Right cardiac atrium (tissue), 5 donors: ENCODE data around the gene SLC37A1. TPM values are rescaled to one million over a fixed set of nuclear protein-coding genes. Genes with fewer than 3 reads are reported as not detected.

Experiments
- ATAC-seq, 2 donors: fragments of 200-7000 bp; cut with Tn5 transposase; one replicate each; pipeline versions ENCODE4 v1.8.0 to v1.9.1; 2020; ENCODE audit warnings: moderate library complexity in 2 of 2, mild to moderate bottlenecking in 1 of 2
- DNase-seq, 3 donors: peaks; one replicate each; pipeline ENCODE4 v3.0.0-alpha.2; 2020
- H3K27ac ChIP-seq: one replicate; pipeline ENCODE4 v1.5.1; 2013; ENCODE audit warnings: mild to moderate bottlenecking, low read length, control low read depth, moderate library complexity
- H3K27me3 ChIP-seq: one replicate; pipeline ENCODE4 v1.6.1; 2013; ENCODE audit not compliant: control insufficient read depth, insufficient read depth
- H3K4me1 ChIP-seq: one replicate; pipeline ENCODE4 v1.6.1; 2013; ENCODE audit warnings: low read length; ENCODE audit not compliant: control insufficient read depth, insufficient read depth
- H3K4me3 ChIP-seq: one replicate; pipeline ENCODE4 v1.5.1; 2013; ENCODE audit warnings: low read length, control low read depth
- H3K9me3 ChIP-seq: one replicate; pipeline ENCODE4 v1.6.1; 2013; ENCODE audit warnings: low read length; ENCODE audit not compliant: control insufficient read depth
- WGBS: extraction: QIAGEN DNeasy Blood & Tissue Kit; methylation state at CpG from one replicate; pipeline ENCODE4 v1.1.7; 2013; 5-methylcytosine and 5-hydroxymethylcytosine counted together
- intact Hi-C, 4 donors: fragments of 100-400 bp; cut with DNase I; formaldehyde crosslinking; loops; one replicate each; pipeline versions ENCODE4 v1.11.0 to v1.14.0; 2022 to 2023
- polyA plus RNA-seq: library from polyadenylated mRNA; stranded (reverse); fragments of 200-250 nt; gene quantifications from one replicate; pipeline ENCODE4 v1.2.3, GENCODE V29; 2013
- total RNA-seq, 4 donors: library from RNA; stranded (reverse); fragmentation: NEBNext Ultra II Directional; extraction: Animal tissue kit (Norgen Biotek cat#: 25700); gene quantifications; one replicate each; pipeline ENCODE4 v1.2.1, GENCODE V29; 2021
- donor health status: healthy with polysubstance abuse.
- donor health status: DM: no; HTN: yes; CAD: no.
- donor health status: DM: no; HTN: no; CAD: no.
- donor health status: DM: no; HTN: yes; CAD: no; lungs with severe emphysema.
- donor health status: DM: yes; HTN: yes; CAD: no.

The SLC37A1 gene
- total and polyA plus RNA-seq, 5 donors, result 1.9 to 2.9 (median 2.9) TPM

DNA sequence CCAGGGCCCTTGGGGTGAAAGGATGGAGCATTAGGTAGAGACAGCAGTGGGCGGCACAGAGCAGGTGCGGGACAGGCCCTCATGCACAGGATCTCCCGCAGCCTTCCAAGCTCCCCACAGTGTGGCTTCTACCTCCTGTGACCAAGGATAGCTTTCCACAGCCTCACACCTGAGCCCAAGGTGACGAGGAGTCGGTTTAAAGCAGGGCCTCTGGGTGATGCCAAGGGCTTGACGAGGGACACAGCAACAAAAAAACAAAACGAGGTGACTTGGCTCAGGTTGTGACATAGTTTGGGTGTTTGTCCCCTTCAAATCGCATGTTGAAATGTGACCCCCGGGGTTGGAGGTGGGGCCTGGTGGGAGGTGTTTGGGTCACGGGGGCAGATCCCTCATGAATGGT lies 32.9 kb upstream of the SLC37A1 start:
- no peaks in the 10 kb centered on the region for H3K9me3 ChIP-seq
- 89% methylated on average over 10 of the region's 10 CpGs for WGBS
- no peaks in the 10 kb centered on the region for H3K27me3 ChIP-seq
- intact Hi-C loops, result no loop called here
- H3K27ac ChIP-seq, result no peak overlapping the region
- H3K4me3 ChIP-seq, result no peak overlapping the region
- ATAC-seq (no peak), DNase-seq (no peak)
- no peaks in the 10 kb centered on the region for H3K4me1 ChIP-seq

GRCh38 chr21:42481169-42481568 lies 32.5 kb upstream of the SLC37A1 start:
- H3K27me3 ChIP-seq, result no peaks in the 10 kb centered on the region
- no peaks in the 10 kb centered on the region for H3K4me1 ChIP-seq
- ATAC-seq, result no peak
- H3K27ac ChIP-seq, result no peak overlapping the region
- no peak for DNase-seq
- 88% methylated on average over 4 of the region's 4 CpGs for WGBS
- H3K4me3 ChIP-seq, result no peak overlapping the region
- no peaks in the 10 kb centered on the region for H3K9me3 ChIP-seq
- intact Hi-C loops, result no loop called here

GRCh38 chr21:42484966-42485365 lies 28.7 kb upstream of the SLC37A1 start:
- DNase-seq (no peak), ATAC-seq (no peak)
- intact Hi-C loops, result no loop called here
- H3K4me3 ChIP-seq, result no peak overlapping the region
- no peak overlapping the region for H3K27ac ChIP-seq
- no peaks in the 10 kb centered on the region for H3K4me1 ChIP-seq
- no peaks in the 10 kb centered on the region for H3K9me3 ChIP-seq
- H3K27me3 ChIP-seq, result no peaks in the 10 kb centered on the region
- WGBS, result 80% methylated on average over 7 of the region's 7 CpGs

GRCh38 chr21:42486072-42486471 lies 27.6 kb upstream of the SLC37A1 start:
- Histone ChIP-seq H3K27me3 (no peaks in the 10 kb centered on the region), H3K4me3 (no peak overlapping the region), H3K27ac (no peak overlapping the region), H3K4me1 (no peaks in the 10 kb centered on the region), H3K9me3 (no peaks in the 10 kb centered on the region)
- ATAC-seq (no peak), DNase-seq (no peak)
- 82% methylated on average over 6 of the region's 6 CpGs for WGBS
- intact Hi-C loops, result no loop called here

DNA sequence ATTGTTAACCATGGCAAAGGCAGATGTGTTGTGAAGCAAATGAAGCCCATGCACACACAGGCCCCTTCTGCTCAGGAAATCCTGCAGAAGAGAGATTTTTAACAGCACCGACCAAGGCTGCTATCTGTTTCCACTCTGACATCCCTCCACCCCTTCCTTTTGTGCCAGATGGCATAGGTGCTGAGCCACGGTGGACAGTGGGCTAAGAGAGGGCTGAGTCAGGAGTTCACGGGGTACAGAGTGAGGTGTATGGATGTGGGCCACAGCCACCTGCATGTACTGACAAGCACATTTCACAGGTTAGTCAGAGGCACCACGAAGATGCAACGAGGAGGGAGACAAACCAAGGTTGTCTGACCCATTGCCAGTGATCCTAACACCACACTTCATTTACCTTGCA lies 27.1 kb upstream of the SLC37A1 start:
- Histone ChIP-seq H3K27ac (no peak overlapping the region), H3K9me3 (no peaks in the 10 kb centered on the region), H3K4me3 (no peak overlapping the region), H3K27me3 (no peaks in the 10 kb centered on the region), H3K4me1 (no peaks in the 10 kb centered on the region)
- ATAC-seq (no peak), DNase-seq (no peak)
- intact Hi-C loops, result no loop called here
- WGBS, result 55% methylated on average over 5 of the region's 5 CpGs

GRCh38 chr21:42489006-42489563 lies 24.6 kb upstream of the SLC37A1 start:
- H3K27ac ChIP-seq, result no peak overlapping the region
- intact Hi-C loops, result no loop called here
- DNase-seq (no peak), ATAC-seq (no peak)
- no peak overlapping the region for H3K4me3 ChIP-seq
- no peaks in the 10 kb centered on the region for H3K4me1 ChIP-seq
- no peaks in the 10 kb centered on the region for H3K9me3 ChIP-seq
- H3K27me3 ChIP-seq, result no peaks in the 10 kb centered on the region
- 58% methylated on average over 2 of the region's 2 CpGs for WGBS

GRCh38 chr21:42489991-42490390 lies 23.7 kb upstream of the SLC37A1 start:
- no peaks in the 10 kb centered on the region for H3K4me1 ChIP-seq
- H3K9me3 ChIP-seq, result no peaks in the 10 kb centered on the region
- intact Hi-C loops, result no loop called here
- H3K27me3 ChIP-seq, result no peaks in the 10 kb centered on the region
- DNase-seq, result no peak
- no peak for ATAC-seq
- no peak overlapping the region for H3K4me3 ChIP-seq
- 75% methylated on average over 4 of the region's 4 CpGs for WGBS
- no peak overlapping the region for H3K27ac ChIP-seq

DNA sequence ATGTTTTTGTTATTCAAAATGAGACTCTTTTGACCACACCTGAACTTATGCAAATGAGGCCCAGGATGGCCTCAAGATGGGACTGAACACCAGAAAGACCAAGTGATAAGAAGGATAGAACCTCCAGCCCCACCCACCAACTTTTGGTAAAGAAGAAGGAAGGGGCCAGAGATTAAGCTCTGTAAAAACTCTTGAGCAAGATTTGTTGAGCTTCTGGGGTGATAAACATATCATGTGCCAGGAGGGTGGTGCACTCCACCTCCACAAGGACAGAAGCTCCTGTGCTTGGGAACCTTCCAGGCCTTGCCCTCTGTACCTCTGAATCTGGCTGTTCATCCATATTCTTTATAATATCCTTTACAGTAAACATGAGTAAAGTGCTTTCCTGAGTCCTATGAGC lies 22.9 kb upstream of the SLC37A1 start:
- intact Hi-C loops, result no loop called here
- no peak overlapping the region for H3K27ac ChIP-seq
- H3K9me3 ChIP-seq, result no peaks in the 10 kb centered on the region
- no peaks in the 10 kb centered on the region for H3K4me1 ChIP-seq
- no peak for DNase-seq
- ATAC-seq, result no peak
- H3K27me3 ChIP-seq, result no peaks in the 10 kb centered on the region
- H3K4me3 ChIP-seq, result no peak overlapping the region

DNA sequence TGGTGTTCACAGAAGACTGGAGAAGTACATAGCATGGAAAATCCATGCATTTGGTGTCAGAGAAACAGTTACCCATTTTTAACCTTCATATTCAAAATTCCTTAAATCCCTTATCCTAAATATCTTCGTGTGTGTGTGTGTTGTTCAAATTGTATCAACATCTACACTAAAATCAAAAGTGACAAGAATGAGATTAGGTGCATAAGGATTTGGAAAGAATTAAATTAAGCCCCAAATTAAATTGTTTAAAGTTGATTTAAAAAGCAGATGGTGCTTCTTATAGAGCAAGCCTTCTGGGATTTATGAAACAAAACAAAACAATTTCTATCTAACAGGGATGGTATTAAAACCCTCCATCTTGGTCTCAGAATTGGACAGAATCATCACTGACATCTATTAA lies 22.3 kb upstream of the SLC37A1 start:
- ATAC-seq (no peak), DNase-seq (no peak)
- Histone ChIP-seq H3K9me3 (no peaks in the 10 kb centered on the region), H3K27ac (no peak overlapping the region), H3K4me1 (no peaks in the 10 kb centered on the region), H3K27me3 (no peaks in the 10 kb centered on the region), H3K4me3 (no peak overlapping the region)
- WGBS, result 63% methylated on average over 1 of the region's 1 CpG
- intact Hi-C loops, result no loop called here

GRCh38 chr21:42492201-42492600 lies 21.5 kb upstream of the SLC37A1 start:
- WGBS, result 58% methylated on average over 8 of the region's 8 CpGs
- H3K27me3 ChIP-seq, result no peaks in the 10 kb centered on the region
- DNase-seq (no peak), ATAC-seq (no peak)
- H3K4me3 ChIP-seq, result no peak overlapping the region
- intact Hi-C loops, result no loop called here
- H3K27ac ChIP-seq, result no peak overlapping the region
- no peaks in the 10 kb centered on the region for H3K4me1 ChIP-seq
- no peaks in the 10 kb centered on the region for H3K9me3 ChIP-seq

GRCh38 chr21:42493109-42494060 lies 20.3 kb upstream of the SLC37A1 start:
- no peak for DNase-seq
- H3K27ac ChIP-seq, result no peak overlapping the region
- no peaks in the 10 kb centered on the region for H3K4me1 ChIP-seq
- intact Hi-C loops, result no loop called here
- no peaks in the 10 kb centered on the region for H3K9me3 ChIP-seq
- no peak for ATAC-seq
- H3K4me3 ChIP-seq, result no peak overlapping the region
- H3K27me3 ChIP-seq, result no peaks in the 10 kb centered on the region
- 80% methylated on average over 13 of the region's 13 CpGs for whole genome bisulfite sequencing
